GM12872 (cell line): Measurements from ENCODE around the gene CCDC15.

ENCODE experiments used
- CTCF ChIP-seq: IDR thresholded peaks from 3 replicates; pipeline ENCODE4 v1.5.1; 2011; ENCODE audit warnings: low read depth, mild to moderate bottlenecking, low read length, moderate library complexity; ENCODE audit not compliant: insufficient read depth

The CCDC15 gene

DNA sequence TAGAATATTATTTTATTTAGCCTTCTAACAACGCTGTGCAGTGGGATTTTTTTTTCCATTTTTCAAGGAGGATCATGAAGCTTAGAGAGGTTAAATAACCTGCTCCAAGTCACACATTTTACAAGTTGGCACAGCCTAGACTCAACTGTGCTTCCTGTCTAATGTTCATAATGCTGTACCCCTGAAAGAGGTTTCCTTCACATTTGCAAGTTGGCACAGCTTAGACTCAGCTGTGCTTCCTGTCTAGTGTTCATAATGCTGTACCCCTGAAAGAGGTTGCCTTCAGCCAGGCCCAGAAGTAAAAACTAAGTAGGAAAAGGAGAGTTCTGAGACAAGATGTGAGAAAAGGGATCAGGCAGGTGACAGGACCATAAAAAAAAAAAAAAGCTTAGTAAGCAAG is 10.3 kb upstream of the CCDC15 start:
- TF ChIP-seq CTCF: no peak

GRCh38 chr11:124944565-124944964 is 9.4 kb upstream of the CCDC15 start:
- TF ChIP-seq CTCF: no peak

DNA sequence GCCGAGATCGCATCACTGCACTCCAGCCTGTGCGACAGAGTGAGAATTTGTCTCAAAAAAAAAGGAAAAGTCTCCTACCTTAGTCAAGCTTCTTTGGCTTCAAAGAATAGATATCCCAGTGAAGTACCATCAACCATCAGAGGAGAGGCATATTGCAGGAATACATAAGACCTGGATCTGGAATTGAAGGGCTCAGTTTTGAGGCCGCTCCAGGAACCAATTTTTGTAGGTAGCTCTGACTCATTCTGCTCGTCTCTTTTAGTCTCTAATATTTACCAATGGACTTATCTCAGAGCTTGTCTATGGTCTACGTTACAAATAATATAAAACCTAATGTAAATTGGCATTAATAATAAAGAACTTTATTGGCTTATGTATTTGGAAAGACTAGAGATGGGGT is 8.2 kb upstream of the CCDC15 start:
- no peak for TF ChIP-seq CTCF

DNA sequence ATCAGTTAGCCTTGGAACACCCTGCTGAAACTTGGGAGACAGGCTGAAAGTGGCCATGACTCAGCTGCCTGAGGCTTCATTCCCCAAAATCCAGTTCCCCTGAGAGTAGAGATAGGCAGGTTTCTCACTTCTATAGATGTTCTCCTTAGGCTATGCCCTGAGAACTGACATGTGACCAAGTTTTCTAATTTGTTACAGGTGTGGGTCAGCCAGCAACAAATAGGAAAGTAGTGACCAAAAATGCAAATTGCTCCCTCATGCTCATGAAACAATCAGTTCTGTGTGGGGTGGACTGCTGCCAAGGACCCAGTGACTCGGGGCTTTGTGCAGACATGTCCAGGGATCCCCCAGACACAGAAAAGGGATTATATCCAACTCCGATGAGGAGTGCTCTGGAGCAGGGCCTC is 7.3 kb upstream of the CCDC15 start:
- TF ChIP-seq CTCF: no peak

DNA sequence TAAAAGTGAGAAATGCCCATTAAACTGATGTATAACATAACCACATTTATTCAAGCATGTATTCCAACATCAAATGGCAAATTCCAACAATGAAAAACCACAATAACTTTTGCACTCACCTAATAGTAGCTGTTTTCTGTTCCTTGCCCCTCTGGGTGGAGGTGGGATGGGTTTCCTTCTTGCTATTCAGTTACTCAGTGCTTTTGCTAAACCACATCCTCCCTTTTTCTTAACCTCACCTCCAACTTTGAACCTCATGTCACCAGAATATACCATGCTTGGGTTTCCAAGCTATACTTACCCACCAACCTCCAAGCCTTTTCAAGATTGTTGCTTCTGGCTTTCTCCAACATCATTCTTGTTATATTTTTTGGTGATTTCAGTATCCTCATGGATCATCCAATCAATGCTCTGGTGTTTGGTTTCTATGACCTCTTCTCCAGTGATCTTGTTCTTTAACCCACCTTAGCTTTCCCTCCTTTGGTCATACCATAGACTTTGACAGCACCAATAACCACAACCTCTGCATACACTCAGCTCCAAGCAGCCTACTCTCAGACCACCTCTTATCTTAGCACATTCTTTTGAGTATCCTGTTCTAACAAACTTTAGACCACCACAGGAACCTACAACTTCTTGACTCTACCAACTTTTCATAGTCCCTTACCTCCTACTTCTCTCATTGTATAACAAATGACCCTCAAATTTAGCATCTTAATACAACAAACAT is 3.2 kb upstream of the CCDC15 start:
- no peak for TF ChIP-seq CTCF

DNA sequence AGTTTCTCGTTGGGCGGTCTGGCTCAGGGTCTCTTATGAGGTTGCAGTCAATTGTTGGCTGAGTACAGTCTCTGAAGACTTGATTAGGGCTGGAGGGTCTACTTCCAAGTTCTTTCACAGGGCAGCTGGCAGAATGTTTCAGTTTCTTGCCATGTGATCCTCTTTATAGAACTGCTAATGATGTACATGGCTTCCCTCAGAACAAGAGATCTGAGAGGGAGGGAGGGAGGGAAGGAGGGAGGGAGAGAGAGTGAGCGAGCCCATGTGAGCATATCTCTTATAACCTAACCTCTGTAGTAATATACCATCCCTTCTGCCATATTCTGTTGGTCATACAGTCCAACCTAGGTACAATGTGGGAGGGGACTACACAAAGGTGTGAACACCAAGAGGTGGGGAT is 2.7 kb upstream of the CCDC15 start:
- TF ChIP-seq CTCF: no peak

- no peak for TF ChIP-seq CTCF
These were observed 571 bp downstream of the CCDC15 start for GRCh38 chr11:124954590-124954955.

- no peak for TF ChIP-seq CTCF
These were observed 1.0 kb downstream of the CCDC15 start for GRCh38 chr11:124955035-124955434.
